HepG2 (cell line): Measurements from ENCODE around the gene SLC25A17. TPM values are rescaled to one million over a fixed set of nuclear protein-coding genes. Genes with fewer than 3 reads are reported as not detected.
A peak's percentile ranks its signal among the peaks of the same experiment; 100 is the strongest.

ENCODE experiments used
- ATAC-seq: fragments of 200-7000 bp; cut with Tn5 transposase; 3 replicates; pipeline ENCODE4 v1.9.1; 2020; ENCODE audit warnings: mild to moderate bottlenecking, moderate library complexity
- BruUV-seq: library from RNA; stranded (reverse); fragments of 400-500 nt; replicated peaks from 2 replicates; lab custom pipeline; 2021; lab: Mats Ljungman, UMichigan
- CTCF ChIA-PET: fragments of 300-600 bp; formaldehyde crosslinking; extraction: SDS; loops from one replicate; lab custom pipeline; 2021; ENCODE audit warnings: low total read pairs, inconsistent platforms, low intra/inter-chr PET ratio; lab: Yijun Ruan, JAX
- POLR2A ChIA-PET: fragments of 350-600 bp; sonication (Branson Sonifier 250); formaldehyde crosslinking; loops from one replicate; lab custom pipeline; 2020; ENCODE audit warnings: antibody characterized with exemption, inconsistent platforms; lab: Yijun Ruan, JAX
- DNase-seq: peaks from one replicate; pipeline ENCODE4 v3.0.0-alpha.2; 2015; ENCODE audit warnings: low spot score
- FAIRE-seq: peaks from 3 replicates; lab custom pipeline; 2011; peaks lifted over from hg19 to GRCh38; lab: Jason Lieb, UNC
- H2AFZ ChIP-seq: one replicate; pipeline ENCODE4 v1.6.1; 2011; ENCODE audit warnings: low read length, inconsistent platforms
- H3K27ac ChIP-seq: fragments of 300-600 bp; 3 replicates; pipeline ENCODE4 v1.8.0; 2011; ENCODE audit warnings: mixed run types, mild to moderate bottlenecking, mixed read lengths, low read length, inconsistent platforms; ENCODE audit not compliant: insufficient read depth; ENCODE audit errors: extremely low read length
- H3K27me3 ChIP-seq, 2 experiments: fragments of 200-600 bp in 1 of 2; 2 replicates in 1 of 2; 3 replicates in 1 of 2; pipeline versions ENCODE4 v1.6.0 to v1.8.0; 2011; ENCODE audit warnings: low read length in 2 of 2, mild to moderate bottlenecking in 2 of 2, moderate library complexity in 2 of 2, inconsistent platforms in 1 of 2; ENCODE audit not compliant: insufficient read depth in 2 of 2, control insufficient read depth in 1 of 2
- H3K36me3 ChIP-seq, 2 experiments: fragments of 200-600 bp in 1 of 2; replicated peaks in 1 of 2; 2 replicates in 1 of 2; 3 replicates in 1 of 2; pipeline versions ENCODE4 v1.5.1 to v1.8.0; 2011; ENCODE audit warnings: low read length in 2 of 2, inconsistent platforms in 1 of 2; ENCODE audit not compliant: insufficient read depth in 2 of 2, control insufficient read depth in 1 of 2
- H3K4me1 ChIP-seq: 2 replicates; pipeline ENCODE4 v1.5.1; 2012; ENCODE audit warnings: low read length, inconsistent platforms; ENCODE audit not compliant: insufficient read depth
- H3K4me2 ChIP-seq: 2 replicates; pipeline ENCODE4 v1.6.0; 2011; ENCODE audit warnings: low read depth, low read length, inconsistent platforms
- H3K4me3 ChIP-seq, 3 experiments: fragments of 200-600 bp in 1 of 3; sonication (generic), shearing (Covaris generic) in 1 of 3; replicated peaks in 1 of 3; 2 replicates each; pipeline ENCODE4 v1.5.1; 2011 to 2016; ENCODE audit warnings: low read length in 3 of 3, inconsistent platforms in 2 of 3, low read depth in 2 of 3, mild to moderate bottlenecking in 2 of 3, control low read depth in 1 of 3, mixed read lengths in 1 of 3; ENCODE audit not compliant: insufficient read depth in 1 of 3
- H3K79me2 ChIP-seq: one replicate; pipeline ENCODE4 v1.6.1; 2011; ENCODE audit warnings: low read length, inconsistent platforms; ENCODE audit not compliant: insufficient read depth
- H3K9ac ChIP-seq: 2 replicates; pipeline ENCODE4 v1.6.0; 2011; ENCODE audit warnings: mild to moderate bottlenecking, low read depth, low read length, inconsistent platforms; ENCODE audit not compliant: insufficient read depth
- H3K9me3 ChIP-seq: 2 replicates; pipeline ENCODE4 v1.5.1; 2012; ENCODE audit warnings: mild to moderate bottlenecking, low read length
- H4K20me1 ChIP-seq: 2 replicates; pipeline ENCODE4 v1.6.0; 2011; ENCODE audit warnings: inconsistent platforms, mild to moderate bottlenecking, low read length, moderate library complexity; ENCODE audit not compliant: insufficient read depth
- CBFB ChIP-seq: sonication (generic); formaldehyde crosslinking; IDR thresholded peaks from 2 replicates; pipeline ENCODE4 v1.4.0; 2020; ENCODE audit warnings: missing genetic modification reagents
- CEBPG ChIP-seq: IDR thresholded peaks from 2 replicates; pipeline ENCODE4 v1.6.1; 2016
- CTCF ChIP-seq: sonication (generic); formaldehyde crosslinking; IDR thresholded peaks from 2 replicates; pipeline ENCODE4 v1.5.0; 2020; ENCODE audit warnings: mild to moderate bottlenecking, missing genetic modification reagents, moderate library complexity
- DMTF1 ChIP-seq: sonication (generic); formaldehyde crosslinking; IDR thresholded peaks from 2 replicates; pipeline ENCODE4 v1.4.0; 2020; ENCODE audit warnings: mild to moderate bottlenecking, missing genetic modification reagents
- ISX ChIP-seq: sonication (generic); formaldehyde crosslinking; conservative IDR thresholded peaks from 2 replicates; pipeline ENCODE4 v1.5.0; 2020; ENCODE audit warnings: missing genetic modification reagents
- KMT2A ChIP-seq: sonication (generic); formaldehyde crosslinking; IDR thresholded peaks from 2 replicates; pipeline ENCODE4 v1.4.0; 2020; ENCODE audit warnings: missing genetic modification reagents
- MEF2D ChIP-seq: sonication (generic); formaldehyde crosslinking; IDR thresholded peaks from 2 replicates; pipeline ENCODE4 v1.5.1; 2020; ENCODE audit warnings: mild to moderate bottlenecking, missing genetic modification reagents
- MYNN ChIP-seq: sonication (generic); formaldehyde crosslinking; IDR thresholded peaks from 2 replicates; pipeline ENCODE4 v1.4.0; 2020; ENCODE audit warnings: mild to moderate bottlenecking, low read depth, missing genetic modification reagents
- TSC22D2 ChIP-seq: sonication (generic); formaldehyde crosslinking; IDR thresholded peaks from 2 replicates; pipeline ENCODE4 v1.5.1; 2020; ENCODE audit warnings: missing genetic modification reagents, mild to moderate bottlenecking, borderline replicate concordance
- ZFX ChIP-seq: sonication (generic); formaldehyde crosslinking; IDR thresholded peaks from 2 replicates; pipeline ENCODE4 v1.4.0; 2020; ENCODE audit warnings: mild to moderate bottlenecking, low read depth, missing genetic modification reagents, moderate library complexity
- ZMAT5 ChIP-seq: sonication (generic); formaldehyde crosslinking; IDR thresholded peaks from 2 replicates; pipeline ENCODE4 v1.5.0; 2020; ENCODE audit warnings: mild to moderate bottlenecking, low read depth, missing genetic modification reagents, borderline replicate concordance
- ZNF614 ChIP-seq: IDR thresholded peaks from 2 replicates; pipeline ENCODE4 v1.6.1; 2018; ENCODE audit warnings: missing biosample characterization, missing genetic modification reagents, inconsistent platforms, borderline replicate concordance
- WGBS: methylation state at CpG from one replicate; pipeline ENCODE4 v1.1.6; 2017; ENCODE audit warnings: low lambda C conversion rate; 5-methylcytosine and 5-hydroxymethylcytosine counted together
- in situ Hi-C: cut with HindIII; loops from 2 replicates; pipeline ENCODE4 v1.10.0; 2017; ENCODE audit warnings: low pct_unique_long_range_greater_than_20kb; ENCODE audit not compliant: extremely low pct_ligation_motif_present
- intact Hi-C: fragments of 100-400 bp; cut with micrococcal nuclease; formaldehyde crosslinking; loops from one replicate; pipeline ENCODE4 v1.10.0; 2022; ENCODE audit not compliant: unreplicated experiment
- polyA plus RNA-seq, 8 experiments: library from polyadenylated mRNA; depleted of rRNA in 3 of 8; stranded (reverse) in 7 of 8; unstranded in 1 of 8; fragments of >200 nt; fragmentation: Illumina TruSeq in 4 of 8; extraction: Trizol in 4 of 8; gene quantifications; 2 replicates each; pipeline versions ENCODE4 v1.2.1 to v1.2.3, GENCODE V29; 2011 to 2016; ENCODE audit warnings: low read depth in 4 of 8, missing spikeins in 1 of 8, mixed read lengths in 1 of 8; ENCODE audit not compliant: insufficient read depth in 1 of 8
- total RNA-seq, 5 experiments: library from RNA; depleted of rRNA; stranded (reverse); fragments of >200 nt; fragmentation: Illumina TruSeq; extraction: Trizol; gene quantifications; 2 replicates each; pipeline ENCODE4 v1.2.3, GENCODE V29; 2016; ENCODE audit warnings: low read depth in 1 of 5

Gene SLC25A17
- total and polyA plus RNA-seq, 2 of the 13 experiments (the other 11 are each of a cell fraction or from before 2014, with no cell fraction given), result 15.7 to 27.9 TPM

GRCh38 chr22:40853961-40854360 is 34.8 kb upstream of the SLC25A17 start:
- peaks cover 88% of the 10 kb centered on the region for H3K79me2 ChIP-seq
- BruUV-seq, result no TSS peak
- H2AFZ ChIP-seq, result no peak overlapping the region
- H4K20me1 ChIP-seq, result peaks cover 10% of the 10 kb centered on the region
- H3K27ac ChIP-seq, result peak overlapping the region; percentile 96
- in situ Hi-C loops, result no loop called here
- H3K36me3 ChIP-seq, result peaks cover 1 to 21% of the 10 kb centered on the region in 2 experiments; a peak in 3 of 5 replicates
- peak overlapping the region; percentile 92 for H3K4me2 ChIP-seq
- peaks cover 52% of the 10 kb centered on the region for H3K4me1 ChIP-seq
- H3K9me3 ChIP-seq, result no peaks in the 10 kb centered on the region
- H3K4me3 ChIP-seq, result peak overlapping the region; percentile 85 to 96 (median 90); a peak in 5 of 6 replicates
- POLR2A ChIA-PET, result interaction anchor here (1.2 to 1.3 kb wide), 2 partner anchors 27 to 35 kb away, joined by 3 read pairs; partner anchors contain the start of gene SLC25A17
- peak overlapping the region; percentile 98 for H3K9ac ChIP-seq
- 16% methylated on average over 3 of the region's 3 CpGs for WGBS
- TF ChIP-seq CBFB (CRISPR knock-in tag) (no peak), ZFX (CRISPR knock-in tag) (0 out of 2 replicates have a peak, but pooled peaks have one; percentile 28), ISX (0 out of 2 replicates have a peak, but pooled peaks have one; percentile 24)
- TF ChIP-seq, all 625 proteins: peak for 2
- CTCF ChIA-PET, result no interaction called here
- no peak for DNase-seq
- ATAC-seq, result no peak
- no peaks in the 10 kb centered on the region; a peak in 1 of 5 replicates for H3K27me3 ChIP-seq
- intact Hi-C loops, result no loop called here
- no peak for FAIRE-seq

GRCh38 chr22:40853333-40853732 is 34.2 kb upstream of the SLC25A17 start:
- in situ Hi-C loops, result no loop called here
- H3K27me3 ChIP-seq, result no peaks in the 10 kb centered on the region; a peak in 1 of 5 replicates
- peaks cover 85% of the 10 kb centered on the region for H3K79me2 ChIP-seq
- peak overlapping the region; percentile 98; the same call in 1 of the 2 replicates for H3K9ac ChIP-seq
- ATAC-seq (no peak), FAIRE-seq (no peak), DNase-seq (no peak)
- H3K36me3 ChIP-seq, result peaks cover 1 to 27% of the 10 kb centered on the region in 2 experiments; a peak in 3 of 5 replicates
- intact Hi-C loops, result no loop called here
- H3K4me2 ChIP-seq, result peak overlapping the region; percentile 92
- WGBS, result 72% methylated on average over 1 of the region's 1 CpG
- H3K4me3 ChIP-seq, result peak overlapping the region; percentile 85 to 96 (median 90); a peak in 5 of 6 replicates
- H3K27ac ChIP-seq, result peak overlapping the region; percentile 96
- ChIA-PET CTCF (no interaction called here), POLR2A (interaction anchor here (1.0 kb wide), 1 partner anchor 27 kb away, joined by 3 read pairs; no protein-coding TSS in a partner anchor)
- no peaks in the 10 kb centered on the region for H3K9me3 ChIP-seq
- BruUV-seq, result no TSS peak
- peaks cover 10% of the 10 kb centered on the region for H4K20me1 ChIP-seq
- no peak overlapping the region for H2AFZ ChIP-seq
- H3K4me1 ChIP-seq, result peaks cover 46% of the 10 kb centered on the region
- TF ChIP-seq TSC22D2 (no peak), KMT2A (CRISPR knock-in tag) (no peak; the same call in 1 of the 2 replicates), ZMAT5 (no peak), CTCF (CRISPR knock-in tag) (no peak), MEF2D (CRISPR knock-in tag) (no peak), MYNN (CRISPR knock-in tag) (no peak), DMTF1 (CRISPR knock-in tag) (no peak), ZNF614 (CRISPR knock-in tag) (no peak), CEBPG (CRISPR knock-in tag) (peak; percentile 48; the same call in 1 of the 2 replicates)
